GM18511 (cell line): ENCODE data around the gene EIF5A.

Experiments
- ATAC-seq: cut with Tn5 transposase; IDR thresholded peaks from one replicate; pipeline ENCODE4 v1.9.1; 2021; ENCODE audit warnings: mild to moderate bottlenecking, moderate library complexity; ENCODE audit not compliant: unreplicated experiment

The EIF5A gene

GRCh38 chr17:7284911-7285310 is 22.5 kb upstream of the EIF5A start:
- no peak for ATAC-seq

GRCh38 chr17:7285679-7286078 is 21.7 kb upstream of the EIF5A start:
- no peak for ATAC-seq

- ATAC-seq: no peak
These were observed 18.0 kb upstream of the EIF5A start for GRCh38 chr17:7289256-7290032.

GRCh38 chr17:7290166-7290565 is 17.3 kb upstream of the EIF5A start:
- ATAC-seq: no peak

GRCh38 chr17:7290685-7291084 is 16.7 kb upstream of the EIF5A start:
- no peak for ATAC-seq

- no peak for ATAC-seq
These were observed 15.2 kb upstream of the EIF5A start for GRCh38 chr17:7292194-7292593.

- no peak for ATAC-seq
These were observed 14.7 kb upstream of the EIF5A start for GRCh38 chr17:7292729-7293128.

GRCh38 chr17:7293159-7293558 is 14.3 kb upstream of the EIF5A start:
- no peak for ATAC-seq

- no peak for ATAC-seq
These were observed 13.4 kb upstream of the EIF5A start for GRCh38 chr17:7293816-7294613.

GRCh38 chr17:7294614-7295153 is 12.7 kb upstream of the EIF5A start, which contains the start of gene YBX2:
TSS of gene YBX2 (minus strand) at chr17:7294639. CDS start at chr17:7294500, 139 bp downstream.
- no peak for ATAC-seq

GRCh38 chr17:7295230-7296180 is 11.9 kb upstream of the EIF5A start:
- no peak for ATAC-seq

- no peak for ATAC-seq
These were observed 11.1 kb upstream of the EIF5A start for GRCh38 chr17:7296189-7296861.

- ATAC-seq: no peak
These were observed 3.2 kb upstream of the EIF5A start for GRCh38 chr17:7304179-7304578.

- no peak for ATAC-seq
These were observed 527 bp downstream of the EIF5A start for GRCh38 chr17:7307686-7308624.

- ATAC-seq: no peak
These were observed 1.4 kb downstream of the EIF5A start for GRCh38 chr17:7308625-7309433.

- no peak for ATAC-seq
These were observed 2.2 kb downstream of the EIF5A start for GRCh38 chr17:7309628-7310027.

- no peak for ATAC-seq
These were observed 3.8 kb downstream of the EIF5A start for GRCh38 chr17:7311110-7311705.
